Esophagus muscularis mucosa (tissue), 4 donors: ENCODE results near the gene FAM13A.

ENCODE experiments used
- CTCF ChIP-seq, 3 experiments: fragments of 200-600 bp in 2 of 3; fragments of 450-650 bp in 1 of 3; sonication (generic) in 2 of 3; IDR thresholded peaks; one replicate each; pipeline ENCODE4 v1.5.1; 2017 to 2019; ENCODE audit warnings: antibody characterized with exemption in 3 of 3, mild to moderate bottlenecking in 2 of 3, moderate library complexity in 1 of 3
- EP300 ChIP-seq: sonication (generic); formaldehyde crosslinking; IDR thresholded peaks from one replicate; pipeline ENCODE4 v1.6.1; 2017; ENCODE audit warnings: antibody characterized with exemption
- POLR2A ChIP-seq: fragments of 450-650 bp; IDR thresholded peaks from one replicate; pipeline ENCODE4 v1.6.1; 2017; ENCODE audit warnings: antibody characterized with exemption, moderate library complexity, mild to moderate bottlenecking, low read depth

- no peak for TF ChIP-seq CTCF (IDR thresholded peaks at IDR 0.05)
- TF ChIP-seq EP300, result no peak
- TF ChIP-seq POLR2A, result no peak
Observed at GRCh38 chr4:89036535-89036934, 20.4 kb downstream of the FAM13A start.
